ENCODE data around the gene PTGFRN.

The PTGFRN gene

DNA sequence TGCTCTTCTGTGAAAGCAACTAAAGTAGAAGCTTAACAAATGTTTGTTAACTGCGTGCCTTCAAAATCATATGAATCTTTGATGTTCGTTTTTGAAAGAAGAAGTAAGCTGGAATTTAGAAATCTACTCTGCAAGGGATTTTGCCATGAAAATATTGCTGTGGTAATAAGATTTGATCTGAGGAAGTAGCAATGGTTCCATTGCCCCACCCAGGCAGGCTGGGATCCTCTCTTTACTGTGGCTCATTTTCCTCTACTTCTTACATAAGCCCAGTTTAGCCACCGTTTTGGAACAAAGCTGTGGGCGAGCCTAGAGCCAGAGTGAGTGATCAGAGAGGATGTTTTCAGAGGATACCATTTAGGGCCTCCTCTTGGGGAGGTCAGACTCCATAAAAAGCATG is 20.3 kb upstream of the PTGFRN start:
- DNase-seq (ENCODE audit: low read depth), result no peak

DNA sequence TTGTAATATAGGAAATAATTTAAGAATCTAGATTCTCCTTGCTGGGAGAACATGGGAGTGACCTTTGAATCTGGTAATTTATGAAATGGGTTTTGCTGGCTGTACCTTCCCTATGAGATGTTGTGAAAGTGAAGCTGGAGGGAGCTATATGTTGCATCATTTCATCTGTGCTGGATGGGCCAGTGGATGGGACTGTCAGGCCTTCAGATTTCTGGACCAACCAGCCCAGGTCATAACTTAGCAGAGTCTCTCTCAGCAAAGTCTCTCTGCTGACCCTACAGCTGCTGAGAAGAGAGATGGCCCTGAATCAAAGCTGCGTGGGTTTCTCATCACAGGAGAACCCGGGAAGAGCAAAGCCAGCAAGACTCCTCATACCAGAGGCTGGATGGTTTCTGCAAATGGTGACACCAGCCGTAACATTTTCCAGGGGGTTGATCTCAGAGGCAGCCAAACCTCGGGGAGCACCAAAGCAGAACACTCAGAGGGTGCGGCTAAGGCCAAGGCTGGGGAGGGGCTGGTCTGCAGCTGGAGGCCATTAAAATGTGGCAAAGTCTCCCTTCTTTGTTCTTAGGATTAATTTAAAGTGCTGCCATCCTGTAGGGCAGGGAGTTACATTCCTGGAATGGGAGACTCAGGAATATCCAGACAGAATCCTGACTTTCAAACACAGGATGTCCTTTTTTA is 18.2 kb upstream of the PTGFRN start:
- no peak for DNase-seq (ENCODE audit: low read depth)

DNA sequence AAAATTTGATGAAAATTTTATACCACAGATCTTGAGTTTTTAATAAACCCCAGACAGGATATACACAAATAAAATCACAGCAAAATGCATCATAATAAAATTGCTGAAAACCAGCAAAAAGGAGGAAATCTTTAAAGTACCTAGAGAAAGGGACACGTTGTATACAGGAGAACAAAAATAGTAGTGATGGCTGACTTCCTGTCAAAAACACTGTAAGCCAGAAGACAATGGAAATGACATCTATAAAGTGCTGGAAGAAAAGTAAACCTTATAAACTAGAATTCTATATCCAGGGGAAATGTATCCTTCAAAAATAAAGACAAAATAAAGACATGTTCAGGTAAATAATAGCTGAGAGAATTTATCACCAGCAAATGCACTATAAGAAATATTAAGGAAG is 14.6 kb upstream of the PTGFRN start:
- no peak for DNase-seq (ENCODE audit: low read depth)

DNA sequence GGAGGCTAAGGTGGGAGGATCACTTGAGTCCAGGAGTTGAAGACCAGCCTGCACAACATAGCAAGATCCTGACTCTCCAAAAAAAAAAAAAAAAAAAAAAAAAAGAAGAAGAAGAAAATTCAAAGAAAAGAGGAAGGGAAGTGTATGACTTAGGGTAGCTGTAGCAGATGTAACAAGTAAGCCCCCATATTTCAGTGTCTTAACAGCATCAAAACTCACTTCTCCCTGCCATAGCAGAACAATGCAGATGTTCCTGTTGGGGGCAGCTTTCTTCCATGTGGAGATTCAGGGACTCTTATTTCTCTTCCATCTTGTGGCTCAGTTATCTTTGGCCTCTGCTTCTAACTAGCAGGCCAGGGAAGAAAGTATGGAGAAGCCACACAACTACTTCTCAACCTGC is 10.2 kb upstream of the PTGFRN start:
- no peak for DNase-seq (ENCODE audit: low read depth)

- no peak for DNase-seq (ENCODE audit: low read depth)
Measured at GRCh38 chr1:116900471-116901365, 9.0 kb upstream of the PTGFRN start.

DNA sequence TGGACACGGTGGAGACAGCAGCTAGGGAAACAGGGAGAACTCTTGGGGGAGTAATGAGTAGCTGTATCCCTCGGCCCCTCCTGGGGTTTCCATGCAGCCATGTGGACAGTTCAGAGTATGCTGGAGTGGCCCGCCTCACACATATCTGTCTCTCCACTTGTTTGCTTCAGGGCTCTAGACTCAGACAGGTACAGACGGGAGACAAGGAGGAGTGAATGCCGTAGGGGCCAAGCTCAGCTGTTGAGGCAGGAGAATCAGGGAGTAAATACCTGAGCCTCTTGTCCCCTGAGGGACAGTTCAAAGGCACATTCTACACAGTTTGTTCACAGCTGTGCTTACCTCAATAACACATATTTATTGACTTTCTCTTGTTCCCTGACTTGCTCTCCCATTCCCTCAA is 7.7 kb upstream of the PTGFRN start:
- DNase-seq (ENCODE audit: low read depth), result no peak

- no peak for DNase-seq (ENCODE audit: low read depth)
Measured at GRCh38 chr1:116902723-116903383, 6.9 kb upstream of the PTGFRN start.

DNA sequence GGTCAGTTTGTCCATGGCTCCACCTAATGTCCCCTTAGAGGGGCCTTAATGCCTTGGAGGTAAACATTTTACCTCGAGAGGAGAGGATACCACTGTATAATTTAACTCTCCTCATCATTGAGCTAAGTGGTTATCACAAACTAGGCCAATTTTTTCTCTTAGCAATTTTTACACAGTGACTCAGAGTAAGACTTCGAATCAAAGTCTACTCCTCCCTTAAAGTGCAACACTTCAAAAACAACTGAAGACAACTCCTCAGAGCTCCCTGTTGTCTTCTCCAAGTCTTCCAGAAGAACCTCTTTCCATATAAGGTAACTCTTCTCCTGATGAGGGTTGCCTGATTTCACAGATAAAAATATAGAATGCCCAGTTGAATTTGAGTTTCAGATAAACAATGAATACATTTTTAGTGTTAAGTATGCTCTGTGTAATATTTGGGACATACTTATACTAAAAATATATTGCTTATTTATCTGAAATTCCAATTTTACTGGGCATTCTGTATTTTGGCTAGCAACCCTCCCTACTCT is 4.9 kb upstream of the PTGFRN start:
- DNase-seq (ENCODE audit: low read depth), result no peak

GRCh38 chr1:116906812-116907211 is 2.9 kb upstream of the PTGFRN start:
- no peak for DNase-seq (ENCODE audit: low read depth)

- DNase-seq (ENCODE audit: low read depth), result no peak
Measured at GRCh38 chr1:116907351-116907750, 2.4 kb upstream of the PTGFRN start.

DNA sequence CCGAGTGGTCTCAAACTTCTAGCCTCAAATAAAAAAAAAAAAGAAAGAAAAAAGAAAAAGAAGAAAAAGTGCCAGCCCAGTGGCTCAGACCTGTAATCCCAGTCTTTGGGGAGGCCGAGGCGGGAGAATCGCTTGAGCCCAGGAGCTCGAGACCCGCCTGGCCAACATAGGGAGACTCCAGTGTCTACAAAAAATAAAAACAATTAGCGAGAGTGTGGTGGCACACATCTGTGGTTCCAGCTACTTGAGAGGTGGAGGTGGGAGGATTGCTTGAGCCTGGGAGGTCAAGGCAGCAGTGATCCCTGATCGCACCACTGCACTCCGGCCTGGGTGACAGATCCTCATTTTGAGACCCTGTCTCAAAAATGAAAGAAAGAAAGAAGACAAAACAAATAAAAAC is 1.4 kb upstream of the PTGFRN start:
- no peak for DNase-seq (ENCODE audit: low read depth)

- no peak for DNase-seq (ENCODE audit: low read depth)
Measured at GRCh38 chr1:116908820-116909511, 750 bp upstream of the PTGFRN start.

- peak; percentile 4 for DNase-seq (ENCODE audit: low read depth)
Measured at GRCh38 chr1:116910379-116911187, 867 bp downstream of the PTGFRN start.

DNA sequence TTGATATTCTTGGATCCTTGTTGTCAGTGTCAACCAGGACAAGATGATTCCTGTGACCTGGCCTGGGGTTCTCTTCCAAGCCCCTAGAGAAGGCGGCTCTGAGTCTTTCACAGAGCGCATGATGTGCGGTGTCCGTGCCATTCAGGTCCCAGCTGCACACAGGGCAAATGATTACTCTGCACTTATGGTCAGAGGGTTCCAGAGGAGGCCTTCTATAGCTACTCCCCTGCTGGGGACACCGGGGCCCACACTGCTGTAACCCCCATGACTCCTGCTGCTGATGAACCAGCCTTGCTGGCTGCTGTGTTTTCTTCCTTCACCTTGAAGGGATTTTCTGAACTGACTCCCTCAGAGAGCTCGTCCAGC is 1.5 kb downstream of the PTGFRN start:
- no peak for DNase-seq (ENCODE audit: low read depth)

- DNase-seq (ENCODE audit: low read depth), result no peak
Measured at GRCh38 chr1:116911779-116912469, 2.2 kb downstream of the PTGFRN start.

- DNase-seq (ENCODE audit: low read depth), result no peak
Measured at GRCh38 chr1:116912846-116913245, 3.1 kb downstream of the PTGFRN start.

DNA sequence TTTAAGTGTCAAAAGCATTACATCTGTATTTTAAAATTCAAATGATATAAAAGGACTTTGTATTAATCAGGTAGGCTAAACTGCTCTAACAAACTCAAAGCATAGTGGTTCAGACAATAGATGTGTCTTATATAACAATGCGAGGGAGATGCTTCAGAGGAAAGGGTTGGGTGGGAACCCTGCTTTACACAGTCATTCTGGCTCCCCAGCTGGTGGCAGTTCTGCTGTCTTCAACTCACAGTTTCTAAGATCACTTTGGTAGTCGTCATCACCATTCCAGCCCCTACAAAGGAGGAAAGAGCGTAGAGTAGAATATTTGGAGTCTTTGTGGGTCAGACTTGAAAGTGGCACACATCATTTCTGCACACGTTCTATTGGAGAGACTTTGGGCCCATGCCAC is 4.2 kb downstream of the PTGFRN start:
- DNase-seq (ENCODE audit: low read depth), result no peak

- no peak for DNase-seq (ENCODE audit: low read depth)
Measured at GRCh38 chr1:116914667-116915066, 5.0 kb downstream of the PTGFRN start.

- no peak for DNase-seq (ENCODE audit: low read depth)
Measured at GRCh38 chr1:116915086-116915661, 5.5 kb downstream of the PTGFRN start.

- no peak for DNase-seq (ENCODE audit: low read depth)
Measured at GRCh38 chr1:116916002-116916401, 6.3 kb downstream of the PTGFRN start.
